Adipocyte (in vitro differentiated cells): ENCODE data around the gene SYCE1L.

ENCODE experiments used
- DNase-seq: peaks from one replicate; pipeline ENCODE4 v3.0.0-alpha.2; 2015; ENCODE audit warnings: low read depth
- H3K27me3 ChIP-seq: replicated peaks from 2 replicates; pipeline ENCODE4 v1.7.0; 2013; ENCODE audit warnings: mild to moderate bottlenecking, low read length, moderate library complexity; ENCODE audit not compliant: control insufficient read depth, insufficient read depth
- H3K36me3 ChIP-seq: 2 replicates; pipeline ENCODE4 v1.7.0; 2013; ENCODE audit warnings: low read length, mild to moderate bottlenecking, moderate library complexity; ENCODE audit not compliant: control insufficient read depth, insufficient read depth, severe bottlenecking
- H3K4me1 ChIP-seq: 2 replicates; pipeline ENCODE4 v1.7.0; 2013; ENCODE audit warnings: mild to moderate bottlenecking, low read length, moderate library complexity; ENCODE audit not compliant: control insufficient read depth, insufficient read depth
- H3K4me3 ChIP-seq: 2 replicates; pipeline ENCODE4 v1.7.0; 2013; ENCODE audit warnings: mild to moderate bottlenecking, low read length, moderate library complexity
- H3K9ac ChIP-seq: 2 replicates; pipeline ENCODE4 v1.7.0; 2013; ENCODE audit warnings: mild to moderate bottlenecking, low read length, moderate library complexity
- H3K9me3 ChIP-seq: 2 replicates; pipeline ENCODE4 v1.7.0; 2013; ENCODE audit warnings: mild to moderate bottlenecking, low read length, moderate library complexity; ENCODE audit not compliant: control insufficient read depth

SYCE1L gene

DNA sequence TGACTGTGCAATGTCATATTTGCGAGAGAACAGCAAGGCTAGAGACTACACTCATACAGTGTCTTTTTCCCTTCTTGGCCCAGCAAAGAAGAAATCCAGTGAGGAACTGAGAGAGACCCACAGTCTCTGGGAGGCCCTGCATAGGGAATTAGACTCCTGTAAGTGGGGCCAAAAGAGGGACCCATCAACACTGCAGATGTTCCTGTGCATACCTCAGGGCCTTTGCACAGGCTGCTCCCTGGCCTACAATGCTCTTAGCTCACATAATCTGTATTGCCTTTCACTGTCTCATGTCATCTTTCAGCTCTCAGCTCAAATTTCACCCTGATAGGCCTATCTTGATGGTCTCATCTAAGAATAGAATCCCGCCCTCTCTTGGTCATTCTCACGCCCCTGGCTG lies 9.2 kb downstream of the SYCE1L start:
- Histone ChIP-seq H3K9me3 (no peaks in the 10 kb centered on the region), H3K4me3 (no peak overlapping the region), H3K27me3 (peaks cover 10% of the 10 kb centered on the region), H3K36me3 (no peaks in the 10 kb centered on the region), H3K4me1 (peaks cover 4% of the 10 kb centered on the region), H3K9ac (no peak overlapping the region)
- DNase-seq, result no peak

DNA sequence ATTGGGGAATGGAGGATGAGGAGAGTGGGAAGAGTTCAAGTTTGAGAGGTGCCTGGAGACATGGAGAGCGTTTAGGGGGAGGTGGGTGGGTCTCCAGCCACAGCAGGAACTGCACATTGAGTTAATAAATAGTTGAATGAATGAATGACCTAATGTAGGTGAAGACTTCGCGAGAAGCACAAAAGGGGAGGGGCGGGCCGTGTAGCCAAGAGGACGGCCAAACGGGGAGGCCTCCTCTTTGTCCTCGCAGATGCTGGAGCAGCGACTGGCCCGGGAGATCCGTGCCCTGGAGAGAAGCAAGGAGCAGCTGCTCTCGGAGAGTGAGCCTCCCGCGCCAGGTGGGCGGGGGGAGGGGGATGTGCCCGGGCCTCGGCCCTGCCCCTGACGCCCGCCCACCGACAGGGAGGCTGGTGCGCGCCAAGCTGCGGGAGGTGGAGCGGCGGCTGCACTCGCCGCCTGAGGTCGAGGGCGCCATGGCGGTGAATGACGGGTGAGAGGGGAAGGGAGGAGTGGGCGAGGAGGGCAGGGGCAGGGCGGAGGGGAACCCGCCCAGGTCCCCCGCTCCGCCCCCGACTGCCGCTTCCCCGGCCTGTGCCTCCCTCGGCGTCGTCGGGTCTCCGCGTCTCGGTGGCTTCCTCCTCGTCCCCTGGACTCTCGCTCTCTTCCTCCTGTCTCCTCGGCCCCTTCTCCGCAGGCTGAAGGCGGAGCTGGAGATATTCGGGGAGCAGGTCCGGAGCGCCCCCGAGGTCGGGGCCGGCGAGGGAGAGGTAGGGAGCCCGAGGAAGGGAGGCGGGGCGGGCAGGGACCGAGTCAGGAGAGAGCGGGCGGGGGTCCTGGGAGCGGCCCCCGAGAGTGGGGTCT lies 12.9 kb downstream of the SYCE1L start:
- H3K9ac ChIP-seq, result peak overlapping the region; percentile 21
- H3K36me3 ChIP-seq, result no peaks in the 10 kb centered on the region
- H3K9me3 ChIP-seq, result no peaks in the 10 kb centered on the region
- peaks cover 10% of the 10 kb centered on the region for H3K4me1 ChIP-seq
- peaks cover 14% of the 10 kb centered on the region for H3K27me3 ChIP-seq
- H3K4me3 ChIP-seq, result peak overlapping the region; percentile 71
- DNase-seq, result peak; percentile 35

DNA sequence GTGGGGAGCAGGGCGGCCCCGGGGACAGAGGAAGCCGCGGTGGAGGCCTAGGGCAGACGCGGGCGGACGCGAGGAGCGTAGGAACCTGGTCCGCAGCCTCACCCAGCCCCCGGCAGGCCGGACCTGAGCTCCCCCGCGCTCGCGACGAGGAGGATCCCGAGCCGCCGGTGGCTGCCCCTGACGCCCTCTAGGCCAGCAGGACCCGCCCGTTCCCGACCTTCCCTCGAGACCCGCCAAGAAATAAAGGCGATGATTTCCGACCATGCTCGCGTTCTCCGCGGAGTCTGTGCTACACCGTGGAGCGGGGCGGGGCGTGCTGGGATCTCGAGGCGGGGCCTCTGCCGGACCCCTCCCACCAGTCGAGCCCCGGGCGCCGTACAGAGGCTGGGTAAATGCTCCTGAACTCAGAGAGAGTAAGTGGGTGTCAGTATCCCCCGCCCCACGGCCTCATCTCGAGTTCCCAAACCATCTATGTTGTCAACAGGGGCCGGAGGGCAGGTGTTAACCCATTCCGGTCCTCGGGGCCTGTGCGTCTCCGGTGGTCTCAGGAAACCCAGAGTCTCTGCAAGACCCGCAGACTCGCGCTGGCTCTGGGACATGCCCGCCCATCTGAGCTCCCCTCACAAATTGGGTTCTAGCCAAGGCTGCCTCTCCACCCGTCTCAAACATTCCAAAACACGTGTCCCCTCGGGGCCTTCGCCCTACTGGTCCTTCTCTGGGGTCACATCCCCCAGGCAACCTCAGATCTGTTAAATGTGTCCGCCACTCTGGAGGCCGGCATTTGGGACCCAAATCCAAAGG lies 13.7 kb downstream of the SYCE1L start:
- Histone ChIP-seq H3K4me3 (peak overlapping the region; percentile 71), H3K9ac (no peak overlapping the region), H3K4me1 (peaks cover 10% of the 10 kb centered on the region), H3K9me3 (no peaks in the 10 kb centered on the region), H3K36me3 (no peaks in the 10 kb centered on the region), H3K27me3 (peaks cover 15% of the 10 kb centered on the region)
- DNase-seq, result peak; percentile 51

DNA sequence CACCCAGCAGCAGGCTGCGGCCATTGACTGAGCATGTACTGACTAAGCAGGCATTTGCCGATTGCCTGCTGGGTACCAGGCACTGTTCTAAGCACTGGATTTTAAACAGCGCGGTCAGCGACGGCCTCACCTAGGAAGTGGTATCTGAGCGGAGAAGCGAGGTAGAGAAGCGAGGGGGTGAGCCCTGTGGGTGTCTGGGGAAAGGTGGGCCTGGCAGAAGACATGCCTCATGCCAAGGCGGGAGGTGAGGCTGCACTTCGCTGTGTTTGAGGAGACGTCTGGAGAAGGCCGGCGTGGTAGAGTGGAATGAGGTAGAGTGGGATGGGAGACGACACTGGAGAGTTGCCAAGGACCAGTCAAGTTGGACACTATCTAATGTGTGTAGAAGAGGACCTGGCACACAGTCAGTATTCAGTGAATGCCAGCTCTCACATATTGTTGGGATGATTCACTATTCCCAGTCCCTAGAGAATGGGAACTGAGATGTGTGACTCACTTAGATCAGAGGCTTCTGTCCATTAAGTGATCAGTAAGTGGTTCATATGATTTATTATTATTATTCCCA lies 14.4 kb downstream of the SYCE1L start:
- no peaks in the 10 kb centered on the region for H3K9me3 ChIP-seq
- peaks cover 15% of the 10 kb centered on the region for H3K27me3 ChIP-seq
- no peak overlapping the region for H3K9ac ChIP-seq
- peak; percentile 31 for DNase-seq
- H3K4me3 ChIP-seq, result peak overlapping the region; percentile 36
- H3K4me1 ChIP-seq, result peaks cover 10% of the 10 kb centered on the region
- H3K36me3 ChIP-seq, result no peaks in the 10 kb centered on the region

DNA sequence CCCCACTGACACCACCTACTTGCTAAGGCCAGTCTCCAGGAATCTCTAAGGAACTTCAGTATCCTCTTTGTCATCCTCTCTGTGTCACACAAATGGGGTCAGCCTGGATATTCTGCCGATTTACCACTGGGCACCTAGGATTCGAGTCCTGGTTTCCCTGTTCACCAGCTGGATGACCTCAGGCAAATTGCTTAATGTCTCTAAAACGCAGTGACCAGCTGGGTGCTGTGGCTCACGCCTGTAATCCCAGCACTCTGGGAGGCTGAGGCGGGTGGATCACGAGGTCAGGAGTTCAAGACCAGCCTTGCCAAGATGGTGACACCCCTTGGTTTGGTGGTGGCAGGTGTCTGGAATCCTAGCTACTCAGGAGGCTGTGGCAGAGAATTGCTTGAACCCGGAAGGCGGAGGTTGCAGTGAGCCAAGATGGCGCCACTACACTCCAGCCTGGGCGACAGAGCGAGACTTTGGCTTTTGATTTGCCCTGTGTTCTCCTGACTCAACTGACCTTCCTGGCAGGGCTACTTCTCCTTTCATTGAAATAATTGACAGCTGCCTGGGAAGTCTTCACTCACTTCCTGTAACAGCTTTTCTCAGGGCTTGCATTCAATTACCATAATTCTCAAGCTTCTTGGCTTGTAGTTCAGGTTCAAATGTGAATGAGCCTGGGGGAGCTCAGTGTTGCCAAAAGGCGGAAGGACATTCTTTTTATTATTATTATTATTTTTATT lies 15.4 kb downstream of the SYCE1L start:
- no peak overlapping the region for H3K4me3 ChIP-seq
- no peaks in the 10 kb centered on the region for H3K36me3 ChIP-seq
- no peak overlapping the region for H3K9ac ChIP-seq
- peaks cover 15% of the 10 kb centered on the region for H3K27me3 ChIP-seq
- no peak for DNase-seq
- H3K4me1 ChIP-seq, result peaks cover 10% of the 10 kb centered on the region
- H3K9me3 ChIP-seq, result no peaks in the 10 kb centered on the region

DNA sequence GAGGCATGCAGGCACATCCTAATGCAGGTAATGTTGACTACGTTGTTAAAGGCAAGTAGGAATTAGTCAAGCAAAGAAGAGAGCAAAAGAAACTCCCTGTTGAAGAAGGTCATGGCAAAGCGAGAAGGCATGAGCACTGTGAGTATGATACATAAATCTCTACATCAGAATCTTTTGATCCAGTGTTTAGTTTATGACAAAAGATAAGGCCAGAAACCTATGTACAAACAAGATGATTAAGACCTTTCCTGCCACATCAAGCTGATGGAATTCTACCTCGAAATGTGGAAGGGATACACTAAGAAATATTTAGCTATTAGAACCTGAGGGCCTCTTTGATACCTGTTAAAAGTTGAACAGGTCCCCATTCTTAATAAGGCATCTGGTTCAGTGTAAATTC lies 20.2 kb downstream of the SYCE1L start:
- Histone ChIP-seq H3K4me3 (no peak overlapping the region), H3K27me3 (peaks cover 14% of the 10 kb centered on the region), H3K9ac (no peak overlapping the region), H3K9me3 (no peaks in the 10 kb centered on the region), H3K36me3 (no peaks in the 10 kb centered on the region), H3K4me1 (peaks cover 14% of the 10 kb centered on the region)
- no peak for DNase-seq

DNA sequence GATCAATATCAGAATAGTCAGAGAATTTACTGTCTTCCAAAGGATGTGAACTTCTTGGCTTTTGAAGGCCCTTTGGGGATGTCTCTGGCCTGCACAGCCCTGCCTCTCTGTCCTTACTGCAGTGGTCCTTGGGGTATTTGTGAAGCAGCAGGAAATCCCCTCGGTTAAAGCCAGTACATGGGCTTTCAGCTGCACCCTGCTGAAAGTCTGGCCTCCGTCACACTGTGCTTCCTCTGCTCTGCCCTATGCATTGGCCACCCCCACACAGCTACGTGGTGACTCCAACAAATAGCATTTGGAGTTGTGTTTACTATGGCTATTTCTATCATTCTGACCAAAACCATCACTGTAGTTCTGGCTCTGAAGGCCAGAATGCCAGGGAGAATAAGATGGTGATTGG lies 21.2 kb downstream of the SYCE1L start:
- no peaks in the 10 kb centered on the region for H3K36me3 ChIP-seq
- DNase-seq, result no peak
- H3K27me3 ChIP-seq, result peaks cover 18% of the 10 kb centered on the region
- H3K4me3 ChIP-seq, result no peak overlapping the region
- no peak overlapping the region for H3K9ac ChIP-seq
- peaks cover 15% of the 10 kb centered on the region for H3K4me1 ChIP-seq
- H3K9me3 ChIP-seq, result no peaks in the 10 kb centered on the region

DNA sequence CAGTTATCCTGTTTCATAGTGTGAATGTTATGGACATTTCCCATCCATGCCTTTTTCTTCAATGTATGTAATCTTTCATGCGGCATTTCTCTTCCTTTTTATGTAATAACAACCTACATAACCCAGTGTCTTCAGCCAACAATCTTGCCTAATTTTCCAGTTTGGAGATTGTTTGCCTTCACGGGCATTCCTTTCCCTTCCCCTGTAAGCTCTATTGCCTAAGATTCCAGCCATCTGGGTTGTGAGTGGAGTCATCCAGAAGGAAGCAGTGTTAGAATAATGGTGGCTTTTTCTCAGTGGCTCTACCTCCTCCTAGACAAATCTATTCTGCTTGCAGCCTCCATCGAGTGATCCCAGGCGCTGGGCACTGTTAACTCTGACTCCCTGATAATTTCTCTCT lies 22.3 kb downstream of the SYCE1L start:
- no peak for DNase-seq
- no peaks in the 10 kb centered on the region for H3K36me3 ChIP-seq

DNA sequence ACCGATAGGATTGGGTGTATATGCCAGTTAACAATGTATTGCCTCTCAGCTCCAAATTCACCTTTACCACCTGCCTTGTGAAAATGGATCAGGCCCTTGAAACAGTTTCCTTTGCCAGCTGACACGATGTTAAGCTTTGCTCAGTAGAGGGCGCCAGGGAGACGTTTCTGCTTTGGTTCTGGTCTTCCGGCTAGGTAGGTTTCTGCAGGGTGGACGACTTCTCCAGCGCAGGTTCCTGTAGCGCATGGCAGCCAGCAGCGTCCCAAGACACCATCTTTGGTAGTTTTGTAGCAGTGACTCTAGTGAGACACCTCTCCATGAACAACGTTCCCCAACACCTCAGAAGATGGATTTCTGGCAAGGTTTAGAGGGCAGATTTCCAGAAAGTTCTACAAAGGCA lies 24.0 kb downstream of the SYCE1L start:
- no peaks in the 10 kb centered on the region for H3K36me3 ChIP-seq
- H3K9ac ChIP-seq, result no peak overlapping the region
- H3K9me3 ChIP-seq, result no peaks in the 10 kb centered on the region
- peaks cover 37% of the 10 kb centered on the region for H3K27me3 ChIP-seq
- no peak overlapping the region for H3K4me3 ChIP-seq
- H3K4me1 ChIP-seq, result peaks cover 15% of the 10 kb centered on the region
- no peak for DNase-seq

More for the DNA sequence above, 22.3 kb downstream of the SYCE1L start:
- Histone ChIP-seq H3K9ac (no peak overlapping the region), H3K4me1 (peaks cover 15% of the 10 kb centered on the region), H3K4me3 (no peak overlapping the region), H3K9me3 (no peaks in the 10 kb centered on the region), H3K27me3 (peaks cover 29% of the 10 kb centered on the region)

DNA sequence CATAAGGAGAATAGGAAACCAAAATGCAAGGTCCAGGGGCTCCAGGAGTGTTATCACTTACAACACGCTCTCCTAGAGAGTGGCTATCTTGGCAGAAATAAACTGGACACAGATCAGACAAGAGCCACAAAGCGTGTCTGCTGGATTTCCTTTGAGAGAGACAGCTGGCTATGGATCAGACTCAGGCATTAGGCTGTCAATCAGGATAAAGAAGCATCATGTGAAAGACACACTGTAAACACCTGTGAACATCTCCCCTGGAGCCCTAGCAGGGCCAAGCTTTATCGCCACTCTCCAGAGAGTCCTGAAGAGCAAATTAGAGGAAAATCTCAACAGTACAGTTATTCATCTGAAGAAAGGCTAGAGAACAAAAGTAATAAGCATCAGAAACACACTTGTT lies 26.0 kb downstream of the SYCE1L start:
- no peaks in the 10 kb centered on the region for H3K9me3 ChIP-seq
- H3K27me3 ChIP-seq, result peaks cover 36% of the 10 kb centered on the region
- H3K36me3 ChIP-seq, result no peaks in the 10 kb centered on the region
- H3K4me1 ChIP-seq, result peaks cover 15% of the 10 kb centered on the region
- no peak overlapping the region for H3K9ac ChIP-seq
- no peak for DNase-seq
- H3K4me3 ChIP-seq, result no peak overlapping the region

DNA sequence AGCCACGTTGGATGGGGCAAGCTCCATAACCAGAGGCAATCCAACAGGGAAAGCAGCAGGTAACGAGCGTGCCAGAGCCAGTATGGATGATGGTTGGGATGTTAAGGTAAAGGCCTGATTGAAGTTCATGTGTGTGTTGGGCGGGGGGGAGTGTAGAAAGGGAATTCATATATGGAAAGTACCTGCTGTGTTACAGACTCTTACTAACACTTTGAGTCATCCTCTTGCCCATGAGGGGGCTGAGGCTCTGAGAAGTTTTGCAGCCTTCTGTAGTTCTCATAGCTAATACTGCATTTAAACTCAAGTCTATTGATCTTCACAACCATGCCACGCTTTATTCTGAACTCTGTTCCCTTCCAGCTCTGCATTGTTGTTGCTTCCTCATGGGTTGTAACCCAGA lies 28.5 kb downstream of the SYCE1L start:
- Histone ChIP-seq H3K27me3 (peaks cover 31% of the 10 kb centered on the region), H3K4me3 (no peak overlapping the region), H3K36me3 (no peaks in the 10 kb centered on the region), H3K4me1 (peaks cover 6% of the 10 kb centered on the region), H3K9me3 (no peaks in the 10 kb centered on the region), H3K9ac (no peak overlapping the region)
- no peak for DNase-seq
